Measurements from ENCODE around the gene ITGA5. TPM values are rescaled to one million over a fixed set of nuclear protein-coding genes. Genes with fewer than 3 reads are reported as not detected.

ITGA5 gene
- total RNA-seq, 4 donors from 2014 or later, result 69.7 to 223 (median 99.4) TPM

DNA sequence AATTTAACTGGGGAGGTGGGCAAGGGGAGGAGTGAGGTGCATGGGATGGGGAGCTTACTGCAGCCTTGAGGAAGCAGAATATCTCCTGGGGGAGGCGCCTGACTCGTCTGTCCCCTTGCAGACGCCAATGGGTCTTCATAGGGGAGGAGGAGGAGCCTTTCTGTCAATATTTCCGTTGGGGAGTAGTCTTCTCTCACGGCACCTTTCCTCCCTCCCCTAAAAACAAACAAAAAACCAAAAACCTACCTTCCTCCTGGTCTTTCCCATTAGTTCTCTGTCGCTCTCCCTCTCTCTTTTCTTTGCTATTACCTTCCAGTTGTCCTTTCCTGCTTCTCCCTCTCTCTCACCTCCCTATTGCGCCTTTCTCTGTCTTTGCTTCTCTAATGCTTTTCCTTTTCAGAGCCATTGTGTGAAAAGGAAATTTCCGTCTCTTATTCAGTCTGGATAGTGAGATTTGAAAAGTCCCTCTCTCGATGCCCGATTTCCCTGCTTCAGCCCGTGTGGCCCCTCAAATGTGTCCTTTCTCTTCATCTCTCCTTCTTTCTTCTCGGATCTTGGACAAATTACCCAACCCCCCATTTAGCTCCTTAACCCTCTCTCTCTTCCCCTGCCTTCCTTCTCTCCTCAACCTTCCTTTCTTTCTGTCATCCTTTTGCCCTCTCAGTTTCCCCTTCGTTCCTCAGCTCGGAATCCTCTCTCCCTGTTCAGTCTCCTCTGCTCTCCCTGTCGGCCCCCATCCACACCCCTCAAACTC, 60.7 kb downstream of the ITGA5 start:
- no peaks in the 10 kb centered on the region for H3K36me3 ChIP-seq
- DNase-seq, result no peak
- H3K4me3 ChIP-seq, result peak overlapping the region; percentile 47 to 49
- H3K9me3 ChIP-seq, result no peaks in the 10 kb centered on the region
- peaks cover 0 to 4% of the 10 kb centered on the region in 2 donors for H3K4me1 ChIP-seq
- peak overlapping the region; percentile 96 to 97 for H3K27ac ChIP-seq
- no peak for TF ChIP-seq POLR2A (IDR thresholded peaks at IDR 0.05)
- TF ChIP-seq, protein P1, sequence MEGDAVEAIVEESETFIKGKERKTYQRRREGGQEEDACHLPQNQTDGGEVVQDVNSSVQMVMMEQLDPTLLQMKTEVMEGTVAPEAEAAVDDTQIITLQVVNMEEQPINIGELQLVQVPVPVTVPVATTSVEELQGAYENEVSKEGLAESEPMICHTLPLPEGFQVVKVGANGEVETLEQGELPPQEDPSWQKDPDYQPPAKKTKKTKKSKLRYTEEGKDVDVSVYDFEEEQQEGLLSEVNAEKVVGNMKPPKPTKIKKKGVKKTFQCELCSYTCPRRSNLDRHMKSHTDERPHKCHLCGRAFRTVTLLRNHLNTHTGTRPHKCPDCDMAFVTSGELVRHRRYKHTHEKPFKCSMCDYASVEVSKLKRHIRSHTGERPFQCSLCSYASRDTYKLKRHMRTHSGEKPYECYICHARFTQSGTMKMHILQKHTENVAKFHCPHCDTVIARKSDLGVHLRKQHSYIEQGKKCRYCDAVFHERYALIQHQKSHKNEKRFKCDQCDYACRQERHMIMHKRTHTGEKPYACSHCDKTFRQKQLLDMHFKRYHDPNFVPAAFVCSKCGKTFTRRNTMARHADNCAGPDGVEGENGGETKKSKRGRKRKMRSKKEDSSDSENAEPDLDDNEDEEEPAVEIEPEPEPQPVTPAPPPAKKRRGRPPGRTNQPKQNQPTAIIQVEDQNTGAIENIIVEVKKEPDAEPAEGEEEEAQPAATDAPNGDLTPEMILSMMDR (IDR thresholded peaks at IDR 0.05), result no peak
- intact Hi-C loops (cut with DNase I; ENCODE audit: low total_unique reads), result no loop called here
- no peaks in the 10 kb centered on the region for H3K27me3 ChIP-seq

DNA sequence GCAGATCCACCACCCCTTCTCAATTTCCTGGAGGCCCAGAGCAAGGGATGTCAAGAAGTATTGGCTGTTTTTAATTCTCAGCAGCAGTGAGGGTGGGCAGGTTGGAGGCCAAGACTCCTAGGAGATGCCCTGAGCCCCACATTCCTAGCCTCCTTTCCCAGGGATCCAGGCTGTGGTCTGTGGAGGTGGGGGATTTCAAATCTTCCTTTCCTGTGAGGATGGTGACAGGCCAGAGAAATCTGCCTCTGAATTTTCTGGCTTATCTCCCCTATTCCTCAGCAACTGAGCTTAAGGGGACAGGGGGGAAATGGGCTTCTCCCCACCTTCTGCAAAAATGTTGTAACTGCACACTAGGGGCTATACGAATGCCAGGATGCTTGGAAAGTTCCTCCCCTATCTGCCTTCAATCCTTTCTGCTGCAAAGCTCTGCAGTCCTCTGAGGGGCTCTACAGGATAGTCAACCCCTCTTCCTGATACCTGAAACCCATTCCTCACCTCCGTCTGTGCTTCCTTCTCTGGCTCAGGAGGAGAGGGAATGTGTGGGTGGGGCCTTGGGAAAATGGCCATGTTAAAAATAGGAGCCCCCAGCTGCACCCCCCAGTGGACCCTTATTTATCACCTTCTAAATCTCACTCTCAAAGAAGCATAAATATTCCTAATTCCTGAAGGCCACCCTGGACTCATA, 61.4 kb downstream of the ITGA5 start:
- no peak overlapping the region for H3K4me3 ChIP-seq
- no peak for DNase-seq
- peaks cover 0 to 8% of the 10 kb centered on the region in 2 donors for H3K4me1 ChIP-seq
- no peaks in the 10 kb centered on the region for H3K27me3 ChIP-seq
- H3K27ac ChIP-seq, result peak overlapping the region; percentile 96 to 97
- no peaks in the 10 kb centered on the region for H3K36me3 ChIP-seq
- intact Hi-C loops (cut with DNase I; ENCODE audit: low total_unique reads), result no loop called here
- no peak for TF ChIP-seq POLR2A (IDR thresholded peaks at IDR 0.05)
- TF ChIP-seq, protein P1 (IDR thresholded peaks at IDR 0.05), result no peak
- H3K9me3 ChIP-seq, result no peaks in the 10 kb centered on the region

DNA sequence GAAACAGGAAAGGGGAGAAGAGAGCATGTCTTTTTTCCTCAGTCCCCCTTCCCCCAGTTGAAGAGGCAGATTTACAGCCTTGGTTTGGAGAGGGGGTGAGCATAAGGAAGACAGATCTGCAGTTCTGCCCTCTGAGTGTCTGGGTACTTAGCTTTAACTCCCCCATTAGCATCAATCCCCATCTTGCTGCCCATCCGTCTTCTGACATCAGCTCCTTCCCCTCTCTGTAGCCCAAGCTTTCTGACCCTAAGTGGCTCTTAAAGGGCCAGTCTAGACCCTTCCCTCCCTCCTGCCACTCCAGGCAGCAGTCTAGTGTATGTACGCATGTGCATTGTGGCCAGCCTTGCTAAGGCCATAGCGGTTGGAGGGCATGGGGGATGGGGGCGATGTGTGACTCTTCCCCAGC, 62.1 kb downstream of the ITGA5 start:
- H3K4me1 ChIP-seq, result peaks cover 0 to 15% of the 10 kb centered on the region in 2 donors
- no peak overlapping the region for H3K4me3 ChIP-seq
- H3K27me3 ChIP-seq, result no peaks in the 10 kb centered on the region
- H3K9me3 ChIP-seq, result no peaks in the 10 kb centered on the region
- TF ChIP-seq, protein P1 (IDR thresholded peaks at IDR 0.05), result no peak
- no peak for TF ChIP-seq POLR2A (IDR thresholded peaks at IDR 0.05)
- DNase-seq, result no peak
- no peaks in the 10 kb centered on the region for H3K36me3 ChIP-seq
- intact Hi-C loops (cut with DNase I; ENCODE audit: low total_unique reads), result no loop called here
- H3K27ac ChIP-seq, result peak overlapping the region; percentile 96 to 97

DNA sequence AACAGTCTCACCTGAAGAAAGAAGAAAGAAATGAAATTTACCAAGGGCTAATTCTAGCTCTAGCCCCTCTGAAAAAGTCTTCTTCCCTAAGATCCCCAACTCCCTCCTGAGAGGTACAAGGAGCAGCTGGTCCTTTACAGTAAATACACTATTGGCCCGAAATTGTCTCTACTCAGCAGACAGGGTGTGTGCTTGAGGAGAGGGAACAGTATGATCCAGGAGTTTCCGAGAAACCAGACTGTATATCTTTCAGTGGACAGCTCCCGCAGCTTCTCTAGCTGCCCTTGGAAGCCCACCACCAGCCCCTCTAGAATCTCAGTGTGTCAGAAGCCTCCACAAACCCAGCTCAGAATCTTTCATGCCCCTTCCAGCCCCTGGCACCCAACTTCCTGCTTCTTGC, 62.8 kb downstream of the ITGA5 start:
- intact Hi-C loops (cut with DNase I; ENCODE audit: low total_unique reads), result no loop called here
- H3K27me3 ChIP-seq, result no peaks in the 10 kb centered on the region
- no peaks in the 10 kb centered on the region for H3K36me3 ChIP-seq
- no peaks in the 10 kb centered on the region for H3K9me3 ChIP-seq
- H3K4me3 ChIP-seq, result no peak overlapping the region
- DNase-seq, result no peak
- TF ChIP-seq, protein P1 (IDR thresholded peaks at IDR 0.05), result no peak
- no peak for TF ChIP-seq POLR2A (IDR thresholded peaks at IDR 0.05)
- H3K27ac ChIP-seq, result peak overlapping the region; percentile 96 to 97
- H3K4me1 ChIP-seq, result peaks cover 7 to 18% of the 10 kb centered on the region in 2 donors
